Lower leg skin (tissue), 3 donors: ENCODE measurements around the gene PET100.

ENCODE experiments used
- CTCF ChIP-seq, 3 donors: fragments of 450-650 bp; IDR thresholded peaks; one replicate each; pipeline ENCODE4 v1.5.1; 2016; ENCODE audit warnings: antibody characterized with exemption in 3 of 3, mild to moderate bottlenecking in 3 of 3, moderate library complexity in 2 of 3
- POLR2A ChIP-seq, 2 donors: fragments of 450-650 bp; IDR thresholded peaks; one replicate each; pipeline ENCODE4 v1.6.1; 2016 to 2017; ENCODE audit warnings: antibody characterized with exemption in 2 of 2, mild to moderate bottlenecking in 1 of 2, moderate library complexity in 1 of 2

GRCh38 chr19:7595466-7596133 lies 34.0 kb upstream of the PET100 start, which contains the start of gene CAMSAP3:
- TF ChIP-seq CTCF (IDR thresholded peaks at IDR 0.05) (no peak), POLR2A (IDR thresholded peaks at IDR 0.05) (no peak)
